ENCODE data around the gene DNTT. TPM values are rescaled to one million over a fixed set of nuclear protein-coding genes. Genes with fewer than 3 reads are reported as not detected.

DNTT gene
- polyA plus RNA-seq, 1 donor (not counting 4 experiments of a cell fraction or from before 2014, with no cell fraction given), result not detected

DNA sequence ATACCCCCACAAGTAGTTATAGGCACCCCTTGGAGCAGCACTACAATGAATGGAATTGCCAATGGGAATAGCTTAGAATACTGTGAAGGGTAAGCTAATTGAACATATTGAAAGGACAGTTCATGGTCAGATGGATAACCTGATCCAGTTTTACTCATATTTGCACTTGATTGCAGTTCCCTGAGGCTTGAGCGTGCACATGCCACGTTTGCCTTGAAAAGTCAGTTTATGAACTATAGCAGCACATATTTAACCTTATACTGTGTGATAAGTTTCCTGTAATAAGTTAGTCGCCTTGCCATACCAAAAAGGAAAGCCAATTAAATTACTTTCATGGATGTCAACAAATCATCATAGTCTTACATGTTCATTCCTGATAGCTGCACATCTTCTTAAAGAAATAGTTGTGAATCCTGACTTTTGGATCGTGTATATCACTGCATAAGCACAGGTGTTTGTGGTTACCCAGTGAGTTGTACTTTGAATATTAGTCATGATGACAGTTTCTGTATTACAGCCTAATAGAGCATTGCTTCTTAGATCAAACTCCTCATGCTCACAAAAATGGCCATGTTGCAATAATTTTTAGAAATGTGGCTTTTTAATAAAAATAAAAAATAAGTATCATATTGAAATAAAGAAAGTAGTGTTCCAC lies 21.6 kb downstream of the DNTT start:
- no peaks in the 10 kb centered on the region for H4K20me1 ChIP-seq (ENCODE audit: control insufficient read depth, extremely low read depth, insufficient read depth, low read length)
- no peak overlapping the region for H3K4me2 ChIP-seq (ENCODE audit: control insufficient read depth, extremely low read depth, insufficient read depth, low read depth, low read length)
- no peaks in the 10 kb centered on the region for H3K9me1 ChIP-seq (ENCODE audit: control insufficient read depth, extremely low read depth, insufficient read depth, low read length)
- H3K27me3 ChIP-seq (ENCODE audit: control insufficient read depth, extremely low read depth, insufficient read depth, low read length), result peaks cover 18% of the 10 kb centered on the region
- H3K27ac ChIP-seq (ENCODE audit: control insufficient read depth, insufficient read depth, low read length), result no peak overlapping the region
- H3K4me3 ChIP-seq (ENCODE audit: control insufficient read depth in 2 of 3, extremely low read depth in 1 of 3, insufficient read depth in 2 of 3, low read depth in 1 of 3, low read length in 3 of 3), result no peak overlapping the region
- no peaks in the 10 kb centered on the region for H3K79me2 ChIP-seq (ENCODE audit: control insufficient read depth, insufficient read depth, low read length)
- dilution Hi-C loops (cut with MboI; ENCODE audit: extremely low pct_ligation_motif_present, low sequenced_read_pairs), result no loop called here
- TF ChIP-seq EZH2 (IDR thresholded peaks at IDR 0.05; ENCODE audit: low read length), result no peak
- TF ChIP-seq CTCF (optimal IDR thresholded peaks at IDR 0.05 in 1 of 3, IDR thresholded peaks at IDR 0.05 in 1 of 3, conservative IDR thresholded peaks at IDR 0.05 in 1 of 3; ENCODE audit: extremely low read depth in 1 of 3, insufficient read depth in 2 of 3, low read length in 3 of 3), result no peak
- no peaks in the 10 kb centered on the region for H3K36me3 ChIP-seq (ENCODE audit: control insufficient read depth in 2 of 2, extremely low read depth in 1 of 2, insufficient read depth in 2 of 2, low read length in 2 of 2)
- no peaks in the 10 kb centered on the region for H3K9me3 ChIP-seq (ENCODE audit: control insufficient read depth, low read depth, low read length)
- H3K9ac ChIP-seq (ENCODE audit: control insufficient read depth, extremely low read depth, insufficient read depth, low read length), result no peak overlapping the region
- no peak for FAIRE-seq
- H3K4me1 ChIP-seq (ENCODE audit: control insufficient read depth, extremely low read depth, insufficient read depth, low read length), result no peaks in the 10 kb centered on the region
- DNase-seq (ENCODE audit: low read depth, low spot score), result no peak
- no peak overlapping the region for H2AFZ ChIP-seq (ENCODE audit: control insufficient read depth, low read length)

DNA sequence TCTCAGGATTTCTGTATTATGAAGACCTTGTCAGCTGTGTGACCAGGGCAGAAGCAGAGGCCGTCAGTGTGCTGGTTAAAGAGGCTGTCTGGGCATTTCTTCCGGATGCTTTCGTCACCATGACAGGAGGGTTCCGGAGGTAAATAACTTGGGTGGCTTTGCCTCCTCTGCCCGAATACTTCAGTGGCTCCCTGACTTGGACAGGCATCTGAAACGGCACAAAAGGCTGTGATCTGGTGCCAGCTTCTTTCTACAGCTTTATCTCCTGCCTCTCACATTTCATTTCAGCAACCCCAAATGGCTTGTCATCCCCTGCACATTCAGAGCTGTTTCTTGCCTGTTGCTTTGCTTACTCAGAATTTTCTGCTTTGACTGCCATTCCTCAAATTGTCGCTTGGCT lies 23.2 kb downstream of the DNTT start:
- FAIRE-seq (no peak), DNase-seq (ENCODE audit: low read depth, low spot score) (no peak)
- Histone ChIP-seq H4K20me1 (ENCODE audit: control insufficient read depth, extremely low read depth, insufficient read depth, low read length) (no peaks in the 10 kb centered on the region), H3K4me1 (ENCODE audit: control insufficient read depth, extremely low read depth, insufficient read depth, low read length) (no peaks in the 10 kb centered on the region), H3K4me2 (ENCODE audit: control insufficient read depth, extremely low read depth, insufficient read depth, low read depth, low read length) (no peak overlapping the region), H3K4me3 (ENCODE audit: control insufficient read depth in 2 of 3, extremely low read depth in 1 of 3, insufficient read depth in 2 of 3, low read depth in 1 of 3, low read length in 3 of 3) (no peak overlapping the region), H2AFZ (ENCODE audit: control insufficient read depth, low read length) (no peak overlapping the region), H3K9me3 (ENCODE audit: control insufficient read depth, low read depth, low read length) (no peaks in the 10 kb centered on the region), H3K9me1 (ENCODE audit: control insufficient read depth, extremely low read depth, insufficient read depth, low read length) (no peaks in the 10 kb centered on the region), H3K9ac (ENCODE audit: control insufficient read depth, extremely low read depth, insufficient read depth, low read length) (no peak overlapping the region), H3K36me3 (ENCODE audit: control insufficient read depth in 2 of 2, extremely low read depth in 1 of 2, insufficient read depth in 2 of 2, low read length in 2 of 2) (no peaks in the 10 kb centered on the region), H3K79me2 (ENCODE audit: control insufficient read depth, insufficient read depth, low read length) (no peaks in the 10 kb centered on the region), H3K27me3 (ENCODE audit: control insufficient read depth, extremely low read depth, insufficient read depth, low read length) (peaks cover 20% of the 10 kb centered on the region), H3K27ac (ENCODE audit: control insufficient read depth, insufficient read depth, low read length) (no peak overlapping the region)
- dilution Hi-C loops (cut with MboI; ENCODE audit: extremely low pct_ligation_motif_present, low sequenced_read_pairs), result no loop called here
- TF ChIP-seq EZH2 (IDR thresholded peaks at IDR 0.05; ENCODE audit: low read length) (no peak), CTCF (optimal IDR thresholded peaks at IDR 0.05 in 1 of 3, IDR thresholded peaks at IDR 0.05 in 1 of 3, conservative IDR thresholded peaks at IDR 0.05 in 1 of 3; ENCODE audit: extremely low read depth in 1 of 3, insufficient read depth in 2 of 3, low read length in 3 of 3) (no peak)
